PC-9 (cell line): ENCODE data around the gene LRP1B. TPM values are rescaled to one million over a fixed set of nuclear protein-coding genes. Genes with fewer than 3 reads are reported as not detected.

ENCODE experiments used
- BruUV-seq: library from RNA; stranded (reverse); fragments of 400-500 nt; replicated peaks from 2 replicates; lab custom pipeline; 2021; lab: Mats Ljungman, UMichigan
- CTCF ChIA-PET: fragments of 300-600 bp; sonication (Branson Sonifier 250); formaldehyde crosslinking; loops from one replicate; lab custom pipeline; 2022; ENCODE audit warnings: antibody characterized with exemption; lab: Charles Lee
- POLR2A ChIA-PET: fragments of 300-600 bp; sonication (Branson Sonifier 250); formaldehyde crosslinking; loops from one replicate; lab custom pipeline; 2022; ENCODE audit warnings: antibody characterized with exemption; ENCODE audit not compliant: unreplicated experiment; lab: Charles Lee
- DNase-seq, 2 experiments: peaks; one replicate each; pipeline versions ENCODE4 v3.0.0 to v3.0.0-alpha.2; 2015 to 2022; ENCODE audit warnings: mixed read lengths in 1 of 2
- H2AFZ ChIP-seq: fragments of 200-600 bp; sonication (generic); 2 replicates; pipeline ENCODE4 v1.8.1; 2017; ENCODE audit warnings: antibody characterized with exemption
- H3F3A ChIP-seq: fragments of 200-600 bp; sonication (generic); 2 replicates; pipeline ENCODE4 v1.8.1; 2017; ENCODE audit warnings: antibody characterized with exemption, mild to moderate bottlenecking, low read depth; ENCODE audit not compliant: insufficient read depth
- H3K27ac ChIP-seq: fragments of 200-600 bp; sonication (generic); 2 replicates; pipeline ENCODE4 v1.6.1; 2016; ENCODE audit warnings: mixed run types
- H3K27me3 ChIP-seq: fragments of 200-600 bp; sonication (generic); 2 replicates; pipeline ENCODE4 v1.6.1; 2016; ENCODE audit warnings: low read depth, mixed run types; ENCODE audit not compliant: insufficient read depth
- H3K36me3 ChIP-seq: fragments of 200-600 bp; sonication (generic); 2 replicates; pipeline ENCODE4 v1.6.1; 2016; ENCODE audit warnings: low read depth, mixed run types
- H3K4me1 ChIP-seq: fragments of 200-600 bp; sonication (generic); replicated peaks from 2 replicates; pipeline ENCODE4 v1.6.1; 2016; ENCODE audit warnings: mixed run types; ENCODE audit not compliant: insufficient read depth
- H3K4me2 ChIP-seq: fragments of 200-600 bp; sonication (generic); 2 replicates; pipeline ENCODE4 v1.6.1; 2017; ENCODE audit warnings: mixed run types
- H3K4me3 ChIP-seq: fragments of 200-600 bp; sonication (generic); 2 replicates; pipeline ENCODE4 v1.6.1; 2016; ENCODE audit warnings: mixed run types
- H3K79me2 ChIP-seq: fragments of 200-600 bp; sonication (generic); 2 replicates; pipeline ENCODE4 v1.6.1; 2017; ENCODE audit warnings: low read depth, mixed run types
- H3K9me2 ChIP-seq: fragments of 200-600 bp; sonication (generic); 2 replicates; pipeline ENCODE4 v1.8.1; 2017; ENCODE audit warnings: mild to moderate bottlenecking; ENCODE audit not compliant: insufficient read depth
- H3K9me3 ChIP-seq: fragments of 200-600 bp; sonication (generic); 2 replicates; pipeline ENCODE4 v1.8.1; 2016; ENCODE audit warnings: low read depth; ENCODE audit not compliant: insufficient read depth
- H4K20me1 ChIP-seq: fragments of 200-600 bp; sonication (generic); 2 replicates; pipeline ENCODE4 v1.8.1; 2017; ENCODE audit not compliant: insufficient read depth
- CTCF ChIP-seq: fragments of 200-600 bp; sonication (generic); conservative IDR thresholded peaks from 2 replicates; pipeline ENCODE4 v1.6.1; 2017; ENCODE audit warnings: mixed run types, antibody characterized with exemption, mild to moderate bottlenecking, moderate library complexity
- EZH2 ChIP-seq: fragments of 200-600 bp; sonication (generic); IDR thresholded peaks from 2 replicates; pipeline ENCODE4 v1.8.0; 2017; ENCODE audit warnings: antibody characterized with exemption, low read depth
- intact Hi-C: fragments of 100-400 bp; cut with micrococcal nuclease; formaldehyde crosslinking; loops from one replicate; pipeline ENCODE4 v1.10.0; 2022; ENCODE audit not compliant: unreplicated experiment
- total RNA-seq: library from RNA; stranded (reverse); gene quantifications from 2 replicates; pipeline ENCODE4 v1.2.3, GENCODE V29; 2021

The LRP1B gene
- total RNA-seq, 1 experiment from 2014 or later, result 1.7 TPM

GRCh38 chr2:141660232-141660631 is 470.6 kb downstream of the LRP1B start:
- Histone ChIP-seq H3K27ac (no peak overlapping the region), H3F3A (no peaks in the 10 kb centered on the region), H3K79me2 (no peaks in the 10 kb centered on the region), H3K27me3 (no peaks in the 10 kb centered on the region), H3K9me3 (no peaks in the 10 kb centered on the region), H2AFZ (no peak overlapping the region), H3K9me2 (no peaks in the 10 kb centered on the region), H4K20me1 (no peaks in the 10 kb centered on the region), H3K36me3 (no peaks in the 10 kb centered on the region), H3K4me3 (no peak overlapping the region), H3K4me2 (no peak overlapping the region), H3K4me1 (no peaks in the 10 kb centered on the region)
- no peak for TF ChIP-seq EZH2
- TF ChIP-seq CTCF, result no peak
- no peak for DNase-seq
- intact Hi-C loops, result no loop called here
- POLR2A ChIA-PET, result no interaction called here
- no TSS peak for BruUV-seq
- CTCF ChIA-PET, result no interaction called here

GRCh38 chr2:141654311-141654710 is 476.5 kb downstream of the LRP1B start:
- Histone ChIP-seq H3K36me3 (no peaks in the 10 kb centered on the region), H2AFZ (no peak overlapping the region), H3K27ac (no peak overlapping the region), H4K20me1 (no peaks in the 10 kb centered on the region), H3K4me3 (no peak overlapping the region), H3K27me3 (no peaks in the 10 kb centered on the region), H3K9me2 (no peaks in the 10 kb centered on the region), H3K4me1 (no peaks in the 10 kb centered on the region), H3K79me2 (no peaks in the 10 kb centered on the region), H3K4me2 (no peak overlapping the region), H3K9me3 (no peaks in the 10 kb centered on the region), H3F3A (no peaks in the 10 kb centered on the region)
- intact Hi-C loops, result no loop called here
- TF ChIP-seq EZH2 (no peak), CTCF (no peak)
- no peak for DNase-seq
- CTCF ChIA-PET, result no interaction called here
- no TSS peak for BruUV-seq
- POLR2A ChIA-PET, result no interaction called here

- H3K4me2 ChIP-seq, result no peak overlapping the region
- no peak overlapping the region for H3K27ac ChIP-seq
- H3K9me2 ChIP-seq, result no peaks in the 10 kb centered on the region
- TF ChIP-seq EZH2 (no peak), CTCF (no peak)
- H2AFZ ChIP-seq, result no peak overlapping the region
- H3F3A ChIP-seq, result no peaks in the 10 kb centered on the region
- DNase-seq, result no peak
- no peaks in the 10 kb centered on the region for H3K36me3 ChIP-seq
- intact Hi-C loops, result no loop called here
- no peaks in the 10 kb centered on the region for H3K27me3 ChIP-seq
- H3K4me1 ChIP-seq, result no peaks in the 10 kb centered on the region
- no peak overlapping the region for H3K4me3 ChIP-seq
- POLR2A ChIA-PET, result no interaction called here
- no peaks in the 10 kb centered on the region for H3K79me2 ChIP-seq
- no peaks in the 10 kb centered on the region for H4K20me1 ChIP-seq
- no peaks in the 10 kb centered on the region for H3K9me3 ChIP-seq
- no TSS peak for BruUV-seq
- CTCF ChIA-PET, result no interaction called here
Measured at GRCh38 chr2:141653184-141653583, 477.6 kb downstream of the LRP1B start.
